Panc1 (cell line): Measurements from ENCODE around the gene SLC6A13.

Experiments
- CTCF ChIP-seq: fragments of 450-650 bp; IDR thresholded peaks from 2 replicates; pipeline ENCODE4 v1.5.1; 2017; ENCODE audit warnings: mild to moderate bottlenecking
- SIN3A ChIP-seq: IDR thresholded peaks from 2 replicates; pipeline ENCODE4 v1.6.1; 2012; ENCODE audit warnings: low read depth, mild to moderate bottlenecking, low read length, moderate library complexity, borderline replicate concordance; ENCODE audit not compliant: insufficient read depth

DNA sequence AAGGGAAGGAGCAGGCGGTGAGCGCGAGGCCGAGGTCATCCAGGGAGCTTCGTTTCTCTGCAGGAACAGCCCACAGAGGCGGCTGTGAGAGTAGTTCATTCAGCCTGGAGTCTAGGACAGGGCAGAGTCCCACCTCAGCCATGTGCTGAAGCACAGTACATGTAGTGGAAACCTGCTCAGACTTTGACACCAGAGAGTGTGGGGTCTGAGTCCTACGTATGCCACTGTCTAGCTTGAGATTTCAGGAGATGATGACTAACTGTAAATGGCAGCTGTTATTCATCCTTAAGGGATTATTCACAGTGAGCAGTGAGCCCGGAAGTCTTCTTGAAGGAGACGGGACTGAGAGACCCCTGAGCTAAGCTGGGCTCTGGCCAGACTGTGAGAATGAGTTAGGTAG, 938 bp upstream of the SLC6A13 start:
- TF ChIP-seq CTCF (no peak), SIN3A (no peak)
